ENCODE data around the gene FBXO41. TPM values are rescaled to one million over a fixed set of nuclear protein-coding genes. Genes with fewer than 3 reads are reported as not detected.

The FBXO41 gene
- total and polyA plus RNA-seq, 12 donors = 0.12 to 1.8 (median 0.68) TPM

DNA sequence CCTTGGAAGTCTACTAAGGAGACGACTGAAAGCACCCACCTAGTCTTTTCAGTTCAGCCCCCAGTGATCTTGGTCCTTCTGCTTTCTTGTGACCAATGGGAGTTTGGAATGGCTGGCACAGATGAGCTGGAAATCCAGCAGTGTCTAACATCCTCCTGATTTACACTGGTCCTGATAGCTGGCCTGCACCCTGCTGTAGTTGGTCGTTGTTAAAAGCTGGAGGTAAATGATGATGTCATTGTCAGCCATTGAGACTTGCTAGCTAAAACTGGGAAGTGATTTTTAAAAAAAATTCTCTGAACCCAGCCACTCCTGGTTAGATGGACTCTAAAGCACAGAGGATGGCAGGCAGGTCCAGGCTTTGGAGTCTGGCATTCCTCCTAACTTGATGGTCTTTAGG, 30.9 kb downstream of the FBXO41 start:
- peaks cover 5 to 69% (median 55%) of the 10 kb centered on the region in 9 donors for H3K36me3 ChIP-seq
- TF ChIP-seq, protein P1, sequence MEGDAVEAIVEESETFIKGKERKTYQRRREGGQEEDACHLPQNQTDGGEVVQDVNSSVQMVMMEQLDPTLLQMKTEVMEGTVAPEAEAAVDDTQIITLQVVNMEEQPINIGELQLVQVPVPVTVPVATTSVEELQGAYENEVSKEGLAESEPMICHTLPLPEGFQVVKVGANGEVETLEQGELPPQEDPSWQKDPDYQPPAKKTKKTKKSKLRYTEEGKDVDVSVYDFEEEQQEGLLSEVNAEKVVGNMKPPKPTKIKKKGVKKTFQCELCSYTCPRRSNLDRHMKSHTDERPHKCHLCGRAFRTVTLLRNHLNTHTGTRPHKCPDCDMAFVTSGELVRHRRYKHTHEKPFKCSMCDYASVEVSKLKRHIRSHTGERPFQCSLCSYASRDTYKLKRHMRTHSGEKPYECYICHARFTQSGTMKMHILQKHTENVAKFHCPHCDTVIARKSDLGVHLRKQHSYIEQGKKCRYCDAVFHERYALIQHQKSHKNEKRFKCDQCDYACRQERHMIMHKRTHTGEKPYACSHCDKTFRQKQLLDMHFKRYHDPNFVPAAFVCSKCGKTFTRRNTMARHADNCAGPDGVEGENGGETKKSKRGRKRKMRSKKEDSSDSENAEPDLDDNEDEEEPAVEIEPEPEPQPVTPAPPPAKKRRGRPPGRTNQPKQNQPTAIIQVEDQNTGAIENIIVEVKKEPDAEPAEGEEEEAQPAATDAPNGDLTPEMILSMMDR (IDR thresholded peaks at IDR 0.05) = no peak

DNA sequence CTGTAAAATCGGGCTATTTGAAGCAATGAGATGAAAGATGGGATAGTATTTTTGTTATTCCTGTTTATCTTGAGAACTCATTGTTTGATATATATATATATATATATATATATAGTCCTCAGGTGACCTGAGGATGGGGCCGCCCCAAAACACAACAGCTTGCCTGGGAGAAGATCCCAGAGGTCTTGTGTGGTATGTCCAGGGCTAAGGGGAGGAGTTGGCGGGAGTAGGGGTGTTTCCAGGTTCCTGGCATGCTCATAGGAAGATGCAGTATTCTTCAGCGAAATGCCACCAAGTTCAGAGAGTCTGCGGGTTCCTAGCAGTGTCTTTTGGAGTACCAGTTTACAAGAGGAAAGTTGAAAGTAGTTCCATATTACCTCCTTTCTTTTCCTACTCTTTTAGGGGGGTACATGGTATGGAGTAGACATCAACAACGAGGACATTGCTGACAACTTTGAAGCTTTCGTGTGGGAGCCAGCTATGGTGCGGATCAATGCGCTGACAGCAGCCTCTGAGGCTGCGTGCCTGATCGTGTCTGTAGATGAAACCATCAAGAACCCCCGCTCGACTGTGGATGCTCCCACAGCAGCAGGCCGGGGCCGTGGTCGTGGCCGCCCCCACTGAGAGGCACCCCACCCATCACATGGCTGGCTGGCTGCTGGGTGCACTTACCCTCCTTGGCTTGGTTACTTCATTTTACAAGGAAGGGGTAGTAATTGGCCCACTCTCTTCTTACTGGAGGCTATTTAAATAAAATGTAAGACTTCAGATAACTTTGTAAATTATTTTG, 31.8 kb downstream of the FBXO41 start:
- Histone ChIP-seq H3K36me3 (peaks cover 5 to 78% (median 64%) of the 10 kb centered on the region in 9 donors), H3K27me3 (no peaks in the 10 kb centered on the region), H3K27ac (no peak overlapping the region), H3K4me1 (peaks cover 0 to 3% (median 0%) of the 10 kb centered on the region in 9 donors), H3K9me3 (no peaks in the 10 kb centered on the region), H3K4me3 (no peak overlapping the region)
- intact Hi-C loops (cut with DNase I) = no loop called here
- DNase-seq = no peak
- TF ChIP-seq, protein P1 (IDR thresholded peaks at IDR 0.05) = no peak
- WGBS, 2 donors = 89 to 90% methylated on average over 17 of the region's 17 CpGs
- no peak for ATAC-seq

More for the DNA sequence above, 30.9 kb downstream of the FBXO41 start:
- no peak overlapping the region for H3K4me3 ChIP-seq
- H3K9me3 ChIP-seq = no peaks in the 10 kb centered on the region
- ATAC-seq (no peak), DNase-seq (no peak)
- no peak overlapping the region for H3K27ac ChIP-seq
- H3K27me3 ChIP-seq = no peaks in the 10 kb centered on the region
- intact Hi-C loops (cut with DNase I) = no loop called here
- 63 to 76% methylated on average over 2 of the region's 2 CpGs for WGBS, 2 donors
- peaks cover 0 to 5% (median 0%) of the 10 kb centered on the region in 9 donors for H3K4me1 ChIP-seq

DNA sequence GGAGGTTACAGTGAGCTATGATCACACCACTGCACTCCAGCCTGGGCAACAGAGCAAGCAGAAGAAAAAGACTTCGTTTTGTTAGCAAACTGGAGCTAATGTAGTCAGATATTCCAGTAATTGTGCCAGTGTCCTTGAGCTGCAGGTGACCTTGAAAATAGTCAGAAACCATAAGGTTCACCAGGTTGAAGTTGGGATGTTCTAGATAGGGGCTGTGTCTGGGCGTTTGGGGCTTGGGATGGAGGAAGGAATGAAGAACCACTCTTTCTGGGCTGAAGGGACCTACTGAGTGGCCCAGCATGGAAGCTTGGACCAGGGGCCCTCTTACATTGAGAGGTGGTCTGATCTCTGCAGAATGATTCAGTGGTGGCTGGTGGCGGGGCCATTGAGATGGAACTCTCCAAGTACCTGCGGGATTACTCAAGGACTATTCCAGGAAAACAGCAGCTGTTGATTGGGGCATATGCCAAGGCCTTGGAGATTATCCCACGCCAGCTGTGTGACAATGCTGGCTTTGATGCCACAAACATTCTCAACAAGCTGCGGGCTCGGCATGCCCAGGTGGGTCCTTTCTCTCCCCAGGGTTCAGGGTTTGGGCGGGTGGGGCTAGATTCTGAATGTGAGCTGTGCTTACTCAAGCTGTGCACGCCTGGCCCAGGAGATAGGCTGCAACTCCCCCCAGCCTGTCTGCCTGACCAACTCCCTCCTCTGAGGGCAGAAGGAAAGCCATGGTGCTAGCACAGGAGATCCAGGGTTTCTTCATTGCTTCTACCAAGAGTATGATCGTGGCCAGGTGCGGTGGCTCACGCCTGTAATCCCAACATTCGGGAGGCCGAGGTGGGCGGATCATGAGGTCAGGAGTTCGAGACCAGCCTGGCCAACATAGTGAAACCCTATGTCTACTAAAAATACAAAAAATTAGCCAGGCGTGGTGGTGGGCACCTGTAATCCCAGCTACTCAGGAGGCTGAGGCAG, 33.1 kb downstream of the FBXO41 start:
- WGBS, 2 donors = 90 to 92% methylated on average over 17 of the region's 17 CpGs
- intact Hi-C loops (cut with DNase I) = no loop called here
- H3K36me3 ChIP-seq = peaks cover 5 to 91% (median 77%) of the 10 kb centered on the region in 9 donors

More for the DNA sequence above, 33.1 kb downstream of the FBXO41 start:
- Histone ChIP-seq H3K9me3 (no peaks in the 10 kb centered on the region), H3K4me1 (peaks cover 0 to 3% (median 0%) of the 10 kb centered on the region in 9 donors), H3K4me3 (no peak overlapping the region), H3K27ac (no peak overlapping the region), H3K27me3 (no peaks in the 10 kb centered on the region)
- ATAC-seq = no peak
- TF ChIP-seq, protein P1 (IDR thresholded peaks at IDR 0.05) = no peak
- no peak for DNase-seq

Measured in heart right ventricle (tissue), 16 donors.